Amniotic epithelial cell (primary cell): Measurements from ENCODE around the gene PCDHGA2.
"Not testable (repeated sequence)": the region's sequence is repeated elsewhere in the genome, so short reads cannot be mapped to it uniquely, and the experiment has no call there.

Experiments used
- DNase-seq: peaks from one replicate; pipeline ENCODE4 v3.0.0-alpha.2; 2010; ENCODE audit warnings: low read depth

The PCDHGA2 gene

DNA sequence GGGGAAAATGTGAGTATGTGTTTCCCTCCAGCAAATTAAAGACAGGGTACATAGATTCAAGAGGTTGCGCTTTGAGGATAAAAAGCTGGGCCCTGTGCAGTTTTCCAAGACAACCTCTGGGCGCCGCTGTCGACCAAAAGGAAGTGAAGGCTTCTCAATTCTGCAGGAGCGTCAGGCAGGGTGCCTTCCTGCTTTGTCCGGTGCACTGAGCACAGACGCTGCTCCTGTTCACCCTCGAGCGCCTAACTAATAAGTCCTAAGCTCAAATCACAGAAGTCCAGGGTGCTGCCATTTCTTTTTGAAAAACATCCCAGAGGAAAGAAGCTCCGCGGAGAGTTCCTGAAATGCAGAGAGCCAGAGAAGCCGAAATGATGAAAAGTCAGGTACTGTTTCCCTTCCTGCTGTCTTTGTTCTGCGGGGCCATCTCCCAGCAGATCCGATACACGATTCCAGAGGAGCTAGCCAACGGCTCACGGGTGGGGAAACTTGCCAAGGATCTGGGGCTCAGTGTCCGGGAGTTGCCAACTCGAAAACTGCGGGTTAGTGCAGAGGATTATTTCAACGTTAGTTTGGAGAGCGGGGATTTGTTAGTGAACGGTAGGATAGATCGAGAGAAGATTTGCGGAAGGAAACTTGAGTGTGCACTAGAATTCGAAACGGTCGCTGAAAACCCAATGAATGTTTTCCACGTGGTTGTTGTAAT, 11.5 kb downstream of the PCDHGA2 start, which contains the start of gene PCDHGB1:
Gene PCDHGB1 (plus strand): TSS at position 183 of the 703 bp plus-strand sequence. CDS start 162 bp downstream, at position 345.
- peak; percentile 45 for DNase-seq

DNA sequence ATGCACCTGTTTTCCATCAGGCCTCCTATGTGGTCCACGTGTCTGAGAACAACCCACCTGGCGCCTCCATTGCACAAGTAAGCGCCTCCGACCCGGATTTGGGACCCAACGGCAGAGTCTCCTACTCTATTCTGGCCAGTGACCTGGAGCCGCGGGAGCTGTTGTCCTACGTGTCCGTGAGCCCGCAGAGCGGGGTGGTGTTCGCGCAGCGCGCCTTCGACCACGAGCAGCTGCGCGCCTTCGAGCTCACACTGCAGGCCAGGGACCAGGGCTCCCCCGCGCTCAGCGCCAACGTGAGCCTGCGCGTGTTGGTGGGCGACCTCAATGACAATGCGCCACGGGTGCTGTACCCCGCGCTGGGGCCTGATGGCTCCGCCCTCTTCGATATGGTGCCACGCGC, 13.0 kb downstream of the PCDHGA2 start:
- no peak for DNase-seq

DNA sequence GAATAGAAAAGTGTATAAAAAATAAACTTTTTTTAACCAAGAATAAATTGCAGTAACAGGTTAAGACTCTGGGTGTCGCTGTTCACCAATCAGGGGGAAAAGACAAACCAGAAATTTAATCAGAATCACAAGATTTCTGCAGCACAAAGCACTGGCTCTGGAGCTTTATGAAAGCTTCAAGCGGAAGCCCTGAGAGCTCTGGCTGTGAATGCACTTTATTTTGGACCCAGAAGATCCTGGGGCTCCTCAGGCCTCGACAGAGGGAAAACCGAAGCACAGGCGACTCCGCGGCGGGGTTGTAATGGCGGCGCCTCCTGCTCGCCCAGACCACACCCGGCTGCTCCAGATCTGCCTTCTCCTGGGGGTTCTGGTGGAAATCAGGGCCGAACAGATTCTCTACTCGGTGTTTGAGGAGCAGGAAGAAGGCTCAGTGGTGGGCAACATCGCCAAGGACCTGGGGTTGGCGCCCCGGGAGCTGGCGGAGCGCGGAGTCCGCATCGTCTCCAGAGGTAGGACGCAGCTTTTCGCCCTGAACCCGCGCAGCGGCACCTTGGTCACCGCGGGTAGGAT, 16.4 kb downstream of the PCDHGA2 start, which contains the start of gene PCDHGA4:
Gene PCDHGA4 (plus strand): TSS at position 122 of the 570 bp plus-strand sequence. CDS start 87 bp downstream, at position 209.
- no peak for DNase-seq

DNA sequence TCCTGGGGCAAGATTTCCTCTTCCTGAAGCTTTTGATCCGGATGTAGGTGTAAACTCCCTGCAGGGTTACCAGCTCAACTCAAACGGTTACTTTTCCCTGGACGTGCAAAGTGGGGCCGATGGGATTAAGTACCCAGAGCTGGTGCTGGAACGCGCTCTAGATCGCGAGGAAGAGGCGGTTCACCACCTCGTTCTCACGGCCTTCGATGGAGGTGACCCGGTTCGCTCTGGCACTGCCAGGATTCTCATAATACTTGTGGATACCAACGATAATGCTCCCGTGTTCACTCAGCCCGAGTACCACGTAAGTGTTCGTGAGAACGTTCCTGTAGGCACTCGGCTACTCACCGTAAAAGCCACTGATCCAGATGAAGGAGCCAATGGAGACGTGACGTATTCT, 17.1 kb downstream of the PCDHGA2 start:
- DNase-seq = no peak

DNA sequence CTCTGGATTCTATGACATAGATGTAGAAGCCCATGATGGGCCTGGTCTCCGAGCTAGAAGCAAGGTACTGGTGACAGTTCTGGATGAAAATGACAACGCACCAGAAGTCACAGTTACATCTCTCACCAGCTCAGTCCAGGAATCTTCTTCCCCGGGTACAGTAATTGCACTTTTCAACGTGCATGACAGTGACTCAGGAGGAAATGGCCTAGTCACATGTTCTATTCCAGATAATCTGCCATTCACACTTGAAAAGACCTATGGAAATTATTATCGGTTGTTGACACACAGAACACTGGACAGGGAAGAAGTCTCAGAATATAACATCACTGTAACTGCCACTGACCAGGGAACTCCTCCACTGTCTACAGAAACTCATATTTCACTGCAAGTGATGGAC, 17.6 kb downstream of the PCDHGA2 start:
- no peak for DNase-seq

DNA sequence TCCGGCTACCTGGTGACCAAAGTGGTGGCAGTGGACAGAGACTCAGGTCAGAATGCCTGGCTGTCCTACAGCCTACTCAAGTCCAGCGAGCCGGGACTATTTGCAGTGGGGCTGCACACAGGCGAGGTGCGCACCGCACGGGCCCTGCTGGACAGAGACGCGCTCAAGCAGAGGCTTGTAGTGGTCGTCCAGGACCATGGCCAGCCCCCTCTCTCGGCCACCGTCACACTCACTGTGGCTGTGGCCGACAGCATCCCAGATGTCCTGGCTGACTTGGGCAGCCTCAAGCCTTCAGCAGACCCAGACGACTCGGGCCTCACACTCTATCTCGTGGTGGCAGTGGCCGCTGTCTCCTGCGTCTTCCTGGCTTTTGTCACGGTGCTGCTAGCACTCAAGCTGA, 18.4 kb downstream of the PCDHGA2 start:
- DNase-seq = no peak

DNA sequence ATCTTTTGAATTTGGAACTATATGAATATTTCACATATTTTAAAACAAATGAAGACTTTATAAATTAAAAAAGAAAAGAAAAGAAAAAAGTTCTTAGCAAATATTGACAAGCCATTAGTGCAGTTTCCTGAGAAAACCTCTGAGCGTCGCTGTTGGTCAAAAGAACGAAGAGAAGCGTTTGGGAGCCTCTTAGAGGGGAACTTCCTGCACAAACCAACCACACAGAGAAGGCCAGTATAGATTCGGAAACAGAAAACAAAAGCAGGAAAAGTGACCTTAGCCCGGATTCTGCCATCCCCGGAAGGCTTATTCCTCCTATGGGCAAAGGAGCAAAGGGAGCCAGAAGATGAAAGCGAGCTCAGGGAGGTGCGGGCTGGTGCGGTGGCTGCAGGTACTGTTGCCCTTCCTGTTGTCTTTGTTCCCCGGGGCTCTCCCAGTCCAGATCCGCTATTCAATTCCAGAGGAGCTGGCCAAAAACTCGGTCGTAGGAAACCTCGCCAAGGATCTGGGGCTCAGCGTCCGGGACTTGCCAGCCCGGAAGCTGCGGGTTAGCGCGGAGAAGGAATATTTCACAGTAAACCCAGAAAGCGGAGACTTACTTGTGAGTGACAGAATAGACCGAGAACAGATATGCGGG, 21.3 kb downstream of the PCDHGA2 start, which contains the start of gene PCDHGB2:
Gene PCDHGB2 (plus strand): TSS at position 205 of the 637 bp plus-strand sequence. CDS start 142 bp downstream, at position 347.
- DNase-seq = peak; percentile 31

DNA sequence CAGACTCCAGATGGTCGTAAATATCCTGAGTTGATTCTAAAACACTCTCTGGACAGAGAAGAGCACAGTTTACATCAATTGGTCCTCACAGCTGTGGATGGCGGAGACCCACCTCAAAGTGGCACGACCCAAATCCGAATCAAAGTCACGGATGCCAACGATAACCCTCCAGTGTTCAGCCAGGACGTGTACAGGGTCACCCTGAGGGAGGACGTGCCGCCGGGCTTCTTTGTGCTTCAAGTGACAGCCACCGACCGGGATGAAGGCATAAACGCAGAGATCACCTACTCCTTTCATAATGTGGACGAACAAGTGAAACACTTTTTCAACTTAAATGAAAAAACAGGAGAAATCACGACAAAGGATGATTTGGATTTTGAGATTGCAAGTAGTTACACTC, 22.1 kb downstream of the PCDHGA2 start:
- no peak for DNase-seq

DNA sequence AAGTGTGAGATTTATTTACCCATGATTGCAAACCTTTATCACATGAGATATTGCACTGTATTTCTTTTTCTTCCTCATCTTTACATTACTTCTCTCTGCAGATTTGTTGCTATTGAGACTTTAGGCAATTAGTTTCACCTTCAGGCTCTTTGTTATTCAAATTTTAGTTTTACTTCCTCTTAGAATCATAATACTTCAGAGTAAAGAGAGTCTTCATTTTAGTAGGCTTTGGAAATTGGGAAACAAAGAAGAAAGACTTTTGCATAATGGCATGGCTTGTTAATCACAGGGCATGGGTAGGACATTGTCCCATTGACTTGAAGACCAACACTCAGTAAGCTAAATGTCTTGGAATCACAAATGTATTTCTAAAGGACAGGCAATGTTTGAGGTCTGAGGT, 24.2 kb downstream of the PCDHGA2 start:
- DNase-seq = no peak

DNA sequence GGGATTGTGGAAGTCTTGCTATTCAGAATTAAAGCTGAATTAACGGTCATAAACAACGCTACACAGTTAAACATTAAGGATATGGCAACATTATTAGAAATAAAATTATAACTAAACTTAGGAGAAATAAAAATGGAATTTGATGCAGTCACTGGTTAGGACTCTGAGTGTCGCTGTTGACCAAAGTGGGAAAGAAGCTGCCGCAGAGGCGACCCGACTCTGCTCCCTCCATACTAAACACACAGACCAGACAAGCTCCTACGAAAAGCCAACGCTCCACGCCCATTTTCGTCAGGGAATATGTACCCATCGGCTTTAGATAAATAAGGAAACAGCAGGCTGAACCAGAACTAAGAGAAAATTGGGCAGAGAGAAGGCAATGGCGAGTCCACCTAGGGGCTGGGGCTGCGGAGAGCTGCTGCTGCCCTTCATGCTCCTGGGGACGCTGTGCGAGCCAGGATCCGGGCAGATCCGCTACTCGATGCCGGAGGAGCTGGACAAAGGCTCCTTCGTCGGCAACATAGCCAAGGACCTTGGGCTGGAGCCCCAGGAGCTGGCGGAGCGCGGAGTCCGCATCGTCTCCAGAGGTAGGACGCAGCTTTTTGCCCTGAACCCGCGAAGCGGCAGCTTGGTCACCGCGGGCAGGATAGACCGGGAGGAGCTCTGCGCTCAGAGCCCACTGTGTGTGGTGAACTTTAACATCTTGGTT, 25.5 kb downstream of the PCDHGA2 start, which contains the start of gene PCDHGA5:
Gene PCDHGA5 (plus strand): TSS at position 211 of the 709 bp plus-strand sequence. CDS start 169 bp downstream, at position 380.
- DNase-seq = no peak

DNA sequence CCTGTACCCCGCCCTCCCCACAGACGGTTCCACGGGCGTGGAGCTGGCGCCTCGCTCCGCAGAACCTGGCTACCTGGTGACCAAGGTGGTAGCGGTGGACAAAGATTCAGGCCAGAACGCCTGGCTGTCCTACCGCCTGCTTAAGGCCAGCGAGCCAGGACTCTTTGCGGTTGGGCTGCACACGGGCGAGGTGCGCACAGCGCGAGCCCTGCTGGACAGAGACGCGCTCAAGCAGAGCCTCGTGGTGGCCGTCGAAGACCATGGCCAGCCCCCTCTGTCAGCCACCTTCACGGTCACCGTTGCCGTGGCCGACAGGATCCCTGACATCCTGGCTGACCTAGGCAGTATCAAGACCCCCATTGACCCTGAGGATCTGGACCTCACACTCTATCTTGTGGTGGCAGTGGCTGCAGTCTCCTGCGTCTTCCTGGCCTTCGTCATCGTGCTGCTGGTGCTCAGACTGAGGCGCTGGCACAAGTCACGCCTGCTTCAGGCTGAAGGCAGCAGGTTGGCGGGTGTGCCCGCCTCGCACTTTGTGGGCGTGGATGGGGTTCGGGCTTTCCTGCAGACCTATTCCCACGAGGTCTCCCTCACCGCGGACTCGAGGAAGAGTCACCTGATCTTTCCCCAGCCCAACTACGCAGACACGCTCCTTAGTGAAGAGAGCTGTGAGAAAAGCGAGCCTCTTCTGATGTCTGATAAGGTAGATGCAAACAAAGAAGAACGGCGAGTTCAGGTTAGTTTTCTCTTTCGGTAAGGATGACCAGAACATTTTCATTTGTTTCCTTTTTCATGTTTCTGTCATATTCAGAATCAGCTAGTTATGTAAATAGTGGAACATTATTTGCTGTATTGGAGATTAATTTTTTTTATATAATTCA, 27.7 kb downstream of the PCDHGA2 start:
- no peak for DNase-seq

DNA sequence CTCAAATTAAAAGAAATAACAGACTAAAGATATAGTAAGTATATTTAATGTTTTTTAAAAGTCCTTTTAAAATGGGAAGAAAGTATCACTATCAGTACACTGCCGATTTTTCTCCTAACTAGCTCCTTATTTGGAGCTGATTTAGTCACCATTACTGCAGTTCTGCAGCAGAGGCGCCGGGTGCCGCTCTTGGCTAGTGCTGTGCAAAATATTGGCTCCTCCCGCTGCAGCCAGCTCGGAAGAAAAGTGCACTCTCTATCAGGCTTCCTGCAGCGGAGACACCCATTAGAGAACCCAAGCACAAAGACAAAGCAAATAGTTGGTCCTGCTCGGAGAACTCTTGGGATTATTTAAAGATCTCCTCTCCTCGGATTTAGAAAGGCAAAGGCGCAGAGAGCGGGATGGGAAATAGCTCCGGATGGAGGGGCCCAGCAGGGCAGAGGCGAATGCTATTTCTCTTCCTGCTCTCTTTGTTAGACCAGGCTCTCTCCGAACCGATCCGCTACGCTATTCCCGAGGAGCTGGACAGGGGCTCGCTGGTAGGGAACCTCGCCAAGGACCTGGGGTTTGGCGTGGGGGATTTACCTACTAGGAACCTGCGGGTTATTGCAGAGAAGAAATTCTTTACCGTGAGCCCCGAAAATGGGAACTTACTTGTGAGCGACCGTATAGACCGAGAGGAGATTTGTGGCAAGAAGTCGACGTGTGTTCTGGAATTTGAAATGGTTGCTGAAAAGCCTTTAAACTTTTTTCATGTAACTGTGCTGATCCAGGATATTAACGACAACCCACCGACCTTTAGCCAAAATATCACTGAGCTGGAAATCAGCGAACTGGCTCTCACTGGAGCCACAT, 31.7 kb downstream of the PCDHGA2 start, which contains the start of gene PCDHGB3:
Gene PCDHGB3 (plus strand): TSS at position 249 of the 855 bp plus-strand sequence. CDS start 153 bp downstream, at position 402.
- peak; percentile 70 for DNase-seq

DNA sequence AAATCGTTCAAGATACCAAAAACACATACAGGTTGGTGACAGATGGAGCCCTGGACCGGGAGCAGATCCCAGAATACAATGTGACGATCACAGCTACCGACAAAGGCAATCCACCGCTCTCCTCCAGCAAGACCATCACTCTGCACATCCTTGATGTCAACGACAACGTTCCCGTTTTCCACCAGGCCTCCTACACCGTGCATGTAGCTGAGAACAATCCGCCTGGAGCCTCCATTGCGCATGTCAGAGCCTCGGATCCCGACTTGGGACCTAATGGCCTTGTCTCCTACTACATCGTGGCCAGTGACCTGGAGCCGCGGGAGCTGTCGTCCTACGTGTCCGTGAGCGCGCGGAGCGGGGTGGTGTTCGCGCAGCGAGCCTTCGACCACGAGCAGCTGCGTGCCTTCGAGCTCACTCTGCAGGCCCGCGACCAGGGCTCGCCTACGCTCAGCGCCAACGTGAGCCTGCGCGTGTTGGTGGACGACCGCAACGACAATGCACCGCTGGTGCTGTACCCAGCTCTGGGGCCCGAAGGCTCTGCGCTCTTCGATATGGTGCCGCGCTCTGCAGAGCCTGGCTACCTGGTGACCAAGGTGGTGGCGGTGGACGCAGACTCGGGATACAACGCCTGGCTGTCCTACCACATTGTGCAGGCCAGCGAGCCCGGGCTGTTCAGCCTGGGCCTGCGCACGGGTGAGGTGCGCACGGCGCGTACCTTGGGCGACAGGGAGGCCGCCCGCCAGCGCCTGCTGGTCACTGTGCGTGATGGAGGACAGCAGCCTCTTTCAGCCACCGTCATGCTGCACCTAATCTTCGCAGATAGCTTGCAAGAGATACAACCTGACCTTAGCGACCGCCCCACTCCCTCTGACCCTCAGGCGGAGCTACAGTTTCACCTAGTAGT, 33.3 kb downstream of the PCDHGA2 start:
- no peak for DNase-seq

DNA sequence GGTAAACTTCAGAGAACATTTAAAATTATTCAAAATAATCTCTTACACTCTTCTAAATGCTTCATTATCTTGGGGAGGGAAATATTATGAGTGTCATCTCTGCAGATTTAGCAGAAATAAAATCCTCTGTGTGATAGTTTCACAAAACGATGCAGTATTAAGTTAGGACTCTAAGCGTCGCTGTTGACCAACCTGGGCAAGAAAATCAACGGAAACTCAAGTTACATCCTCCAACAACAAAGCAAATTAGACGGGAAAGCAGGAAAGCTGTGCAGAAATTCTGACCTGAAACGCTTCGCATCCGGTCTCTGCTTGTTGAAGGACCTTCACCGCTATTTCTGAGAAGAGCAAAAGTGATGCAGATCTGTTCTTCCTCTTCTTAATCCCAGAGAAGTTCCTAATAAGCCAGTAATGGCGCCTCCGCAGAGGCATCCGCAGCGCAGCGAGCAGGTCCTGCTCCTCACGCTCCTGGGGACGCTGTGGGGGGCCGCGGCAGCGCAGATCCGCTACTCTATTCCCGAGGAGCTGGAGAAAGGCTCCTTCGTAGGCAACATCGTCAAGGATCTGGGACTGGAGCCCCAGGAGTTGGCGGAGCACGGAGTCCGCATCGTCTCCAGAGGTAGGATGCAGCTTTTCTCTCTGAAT, 35.2 kb downstream of the PCDHGA2 start, which contains the start of gene PCDHGA6:
Gene PCDHGA6 (plus strand): TSS at position 219 of the 645 bp plus-strand sequence. CDS start 193 bp downstream, at position 412.
- DNase-seq = peak; percentile 40

DNA sequence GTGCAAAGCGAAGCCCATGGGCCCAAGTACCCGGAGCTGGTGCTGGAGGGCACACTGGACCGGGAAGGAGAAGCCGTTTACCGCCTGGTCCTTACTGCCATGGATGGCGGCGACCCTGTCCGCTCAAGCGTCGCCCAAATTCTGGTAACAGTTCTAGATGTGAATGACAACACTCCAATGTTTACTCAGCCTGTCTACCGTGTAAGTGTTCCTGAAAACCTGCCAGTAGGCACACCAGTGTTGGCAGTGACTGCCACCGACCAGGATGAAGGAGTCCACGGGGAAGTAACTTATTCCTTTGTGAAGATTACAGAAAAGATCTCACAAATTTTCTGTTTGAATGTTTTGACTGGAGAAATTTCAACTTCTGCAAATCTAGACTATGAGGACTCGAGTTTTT, 36.1 kb downstream of the PCDHGA2 start:
- no peak for DNase-seq

DNA sequence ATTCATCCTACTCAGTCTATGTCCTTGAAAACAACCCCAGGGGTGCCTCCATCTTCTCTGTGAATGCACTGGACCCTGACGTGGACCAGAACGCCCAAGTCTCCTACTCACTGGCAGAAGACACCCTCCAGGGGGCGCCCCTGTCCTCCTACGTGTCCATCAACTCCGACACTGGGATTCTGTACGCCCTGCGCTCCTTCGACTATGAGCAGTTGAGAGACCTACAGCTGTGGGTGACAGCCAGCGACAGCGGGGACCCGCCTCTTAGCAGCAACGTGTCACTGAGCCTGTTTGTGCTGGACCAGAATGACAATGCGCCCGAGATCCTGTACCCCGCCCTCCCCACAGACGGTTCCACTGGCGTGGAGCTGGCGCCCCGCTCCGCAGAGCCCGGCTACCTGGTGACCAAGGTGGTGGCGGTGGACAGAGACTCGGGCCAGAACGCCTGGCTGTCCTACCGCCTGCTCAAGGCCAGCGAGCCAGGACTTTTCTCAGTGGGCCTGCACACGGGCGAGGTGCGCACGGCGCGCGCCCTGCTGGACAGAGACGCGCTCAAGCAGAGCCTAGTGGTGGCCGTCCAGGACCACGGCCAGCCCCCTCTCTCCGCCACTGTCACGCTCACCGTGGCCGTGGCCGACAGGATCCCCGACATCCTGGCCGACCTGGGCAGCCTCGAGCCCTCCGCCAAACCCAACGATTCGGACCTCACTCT, 37.0 kb downstream of the PCDHGA2 start:
- DNase-seq = not testable (repeated sequence)

DNA sequence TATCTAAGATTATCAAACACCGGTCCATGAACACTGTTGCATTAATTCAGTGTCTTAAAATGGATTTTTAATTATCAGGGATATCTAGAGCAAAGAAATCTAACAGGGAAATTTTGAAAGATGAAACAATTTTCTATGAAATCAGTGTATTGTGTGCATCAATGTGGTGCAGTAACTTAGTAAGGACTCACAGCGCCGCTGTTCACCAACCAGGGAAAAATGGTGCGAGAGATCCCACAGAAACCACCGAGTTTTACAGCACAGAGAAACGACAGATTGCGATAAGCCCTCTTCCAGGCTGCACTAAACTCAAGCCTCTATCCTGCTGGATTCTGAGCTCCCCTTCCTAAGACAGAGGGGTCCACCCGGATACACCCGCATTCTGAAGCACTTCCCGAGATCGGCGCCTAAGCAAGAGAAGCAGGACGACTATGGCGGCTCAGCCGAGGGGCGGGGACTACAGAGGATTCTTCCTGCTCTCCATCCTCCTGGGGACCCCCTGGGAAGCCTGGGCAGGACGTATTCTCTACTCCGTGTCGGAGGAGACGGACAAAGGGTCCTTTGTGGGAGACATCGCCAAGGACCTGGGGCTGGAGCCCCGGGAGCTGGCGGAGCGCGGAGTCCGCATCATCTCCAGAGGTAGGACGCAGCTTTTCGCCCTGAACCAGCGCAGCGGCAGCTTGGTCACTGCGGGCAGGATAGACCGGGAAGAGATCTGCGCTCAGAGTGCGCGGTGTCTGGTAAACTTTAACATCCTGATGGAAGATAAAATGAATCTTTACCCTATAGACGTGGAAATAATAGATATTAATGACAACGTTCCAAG, 44.1 kb downstream of the PCDHGA2 start, which contains the start of gene PCDHGA7:
Gene PCDHGA7 (plus strand): TSS at position 274 of the 826 bp plus-strand sequence. CDS start 158 bp downstream, at position 432.
- peak; percentile 37 for DNase-seq
